Ishikawa (cell line): Measurements from ENCODE around the gene ALOX5AP.

ENCODE experiments used
- CEBPB ChIP-seq: IDR thresholded peaks from 2 replicates; pipeline ENCODE4 v1.6.1; 2012
- CREB1 ChIP-seq: IDR thresholded peaks from 2 replicates; pipeline ENCODE4 v1.6.1; 2012; ENCODE audit warnings: low read depth
- EGR1 ChIP-seq: IDR thresholded peaks from 2 replicates; pipeline ENCODE4 v1.6.1; 2012
- EP300 ChIP-seq: IDR thresholded peaks from 2 replicates; pipeline ENCODE4 v1.6.1; 2012; ENCODE audit warnings: borderline replicate concordance
- FOXM1 ChIP-seq: IDR thresholded peaks from 2 replicates; pipeline ENCODE4 v1.6.1; 2012; ENCODE audit warnings: low read depth, borderline replicate concordance
- NFIC ChIP-seq: IDR thresholded peaks from 2 replicates; pipeline ENCODE4 v1.6.1; 2012
- RAD21 ChIP-seq: IDR thresholded peaks from 2 replicates; pipeline ENCODE4 v1.6.1; 2012; ENCODE audit warnings: low read depth
- REST ChIP-seq: IDR thresholded peaks from 2 replicates; pipeline ENCODE4 v1.6.1; 2012; ENCODE audit warnings: low read depth, mild to moderate bottlenecking
- TAF1 ChIP-seq: IDR thresholded peaks from 2 replicates; pipeline ENCODE4 v1.6.1; 2012; ENCODE audit warnings: low read depth, mild to moderate bottlenecking
- TCF12 ChIP-seq: IDR thresholded peaks from 2 replicates; pipeline ENCODE4 v1.6.1; 2012; ENCODE audit warnings: low read depth
- TEAD4 ChIP-seq: IDR thresholded peaks from 2 replicates; pipeline ENCODE4 v1.6.1; 2012
- YY1 ChIP-seq: IDR thresholded peaks from 2 replicates; pipeline ENCODE4 v1.6.1; 2012; ENCODE audit warnings: low read depth
- ZBTB7A ChIP-seq: IDR thresholded peaks from 2 replicates; pipeline ENCODE4 v1.6.1; 2012; ENCODE audit warnings: low read depth
- TF ChIP-seq, protein P1 (sequence below): IDR thresholded peaks from 2 replicates; pipeline ENCODE4 v1.6.1; 2012

GRCh38 chr13:30697177-30697953 is 38.0 kb upstream of the ALOX5AP start:
- TF ChIP-seq YY1 (no peak), REST (no peak), TCF12 (no peak), RAD21 (no peak), TAF1 (no peak), EGR1 (no peak), EP300 (no peak), ZBTB7A (no peak), CEBPB (no peak), FOXM1 (no peak), TEAD4 (no peak), NFIC (no peak), CREB1 (no peak)
- TF ChIP-seq, protein P1, sequence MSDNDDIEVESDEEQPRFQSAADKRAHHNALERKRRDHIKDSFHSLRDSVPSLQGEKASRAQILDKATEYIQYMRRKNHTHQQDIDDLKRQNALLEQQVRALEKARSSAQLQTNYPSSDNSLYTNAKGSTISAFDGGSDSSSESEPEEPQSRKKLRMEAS = no peak
